CD4-positive, alpha-beta memory T cell (primary cell): ENCODE measurements around the gene STK32B. TPM values are rescaled to one million over a fixed set of nuclear protein-coding genes. Genes with fewer than 3 reads are reported as not detected.

Source experiments
- CTCF ChIA-PET: fragments of 350-600 bp; sonication (Branson Sonifier 250); formaldehyde crosslinking; loops from one replicate; lab custom pipeline; 2021; ENCODE audit warnings: inconsistent platforms; ENCODE audit not compliant: partially characterized antibody; lab: Charles Lee
- POLR2A ChIA-PET: fragments of 350-600 bp; sonication (Branson Sonifier 250); formaldehyde crosslinking; loops from one replicate; lab custom pipeline; 2021; ENCODE audit not compliant: partially characterized antibody; lab: Charles Lee
- DNase-seq, 5 donors: peaks; one replicate each; pipeline versions ENCODE4 v3.0.0 to v3.0.0-alpha.2; 2020 to 2022; ENCODE audit warnings: mixed read lengths in 1 of 5
- H3K27ac ChIP-seq: one replicate; pipeline ENCODE4 v1.7.0; 2013; ENCODE audit warnings: low read depth, low read length
- H3K27me3 ChIP-seq: 2 replicates; pipeline ENCODE4 v1.7.0; 2013; ENCODE audit warnings: mild to moderate bottlenecking, low read length, moderate library complexity; ENCODE audit not compliant: insufficient read depth
- H3K36me3 ChIP-seq: 2 replicates; pipeline ENCODE4 v1.7.0; 2013; ENCODE audit warnings: mild to moderate bottlenecking, low read length, moderate library complexity; ENCODE audit not compliant: insufficient read depth
- H3K4me1 ChIP-seq: 2 replicates; pipeline ENCODE4 v1.7.0; 2013; ENCODE audit warnings: mild to moderate bottlenecking, low read length, moderate library complexity; ENCODE audit not compliant: insufficient read depth
- H3K4me3 ChIP-seq, 2 donors: one replicate each; pipeline ENCODE4 v1.7.0; 2013; ENCODE audit warnings: low read length in 2 of 2, mild to moderate bottlenecking in 1 of 2
- H3K9me3 ChIP-seq, 2 donors: one replicate each; pipeline ENCODE4 v1.7.0; 2013; ENCODE audit warnings: low read length in 2 of 2, control low read depth in 1 of 2; ENCODE audit not compliant: control insufficient read depth in 1 of 2
- H3K27ac Mint-ChIP-seq, 7 donors: one replicate each; pipeline ENCODE4 v1.8.0; 2020 to 2021; ENCODE audit warnings: mixed read lengths in 7 of 7, mild to moderate bottlenecking in 6 of 7, inconsistent platforms in 3 of 7, moderate library complexity in 3 of 7
- H3K27me3 Mint-ChIP-seq, 2 donors: one replicate each; pipeline ENCODE4 v1.8.0; 2020 to 2021; ENCODE audit warnings: mixed read lengths in 2 of 2
- H3K36me3 Mint-ChIP-seq, 2 donors: one replicate each; pipeline ENCODE4 v1.8.0; 2020 to 2021; ENCODE audit warnings: mixed read lengths in 2 of 2, inconsistent platforms in 1 of 2, mild to moderate bottlenecking in 1 of 2
- H3K4me1 Mint-ChIP-seq, 4 donors: one replicate each; pipeline ENCODE4 v1.8.0; 2020 to 2021; ENCODE audit warnings: mixed read lengths in 4 of 4, mild to moderate bottlenecking in 1 of 4
- H3K4me3 Mint-ChIP-seq, 8 donors: one replicate each; pipeline ENCODE4 v1.8.0; 2020 to 2021; ENCODE audit warnings: mixed read lengths in 8 of 8, mild to moderate bottlenecking in 7 of 8, moderate library complexity in 6 of 8, inconsistent platforms in 3 of 8
- H3K9me3 Mint-ChIP-seq, 8 donors: one replicate each; pipeline ENCODE4 v1.8.0; 2020 to 2021; ENCODE audit warnings: mixed read lengths in 8 of 8, mild to moderate bottlenecking in 5 of 8, inconsistent platforms in 3 of 8, moderate library complexity in 1 of 8
- intact Hi-C: fragments of 100-400 bp; cut with micrococcal nuclease; formaldehyde crosslinking; loops from one replicate; pipeline ENCODE4 v1.15.1; 2023
- polyA plus RNA-seq, 2 donors: library from polyadenylated mRNA; unstranded; fragments of 300-500 nt; fragmentation: Illumina TruSeq; gene quantifications; one replicate each; pipeline ENCODE4 v1.2.3, GENCODE V29; 2021
- total RNA-seq, 2 experiments: library from RNA; stranded (reverse); gene quantifications; one replicate each; pipeline ENCODE4 v1.2.3, GENCODE V29; 2021

STK32B gene
- total and polyA plus RNA-seq, 4 experiments from 2014 or later, result not detected

- no peak overlapping the region for H3K4me3 Mint-ChIP-seq
- no peaks in the 10 kb centered on the region for H3K4me1 ChIP-seq
- H3K4me1 Mint-ChIP-seq, result peaks cover 0 to 1% (median 0%) of the 10 kb centered on the region in 4 donors
- H3K9me3 ChIP-seq, result no peaks in the 10 kb centered on the region
- H3K36me3 ChIP-seq, result no peaks in the 10 kb centered on the region
- no peaks in the 10 kb centered on the region for H3K36me3 Mint-ChIP-seq
- H3K27me3 ChIP-seq, result no peaks in the 10 kb centered on the region
- H3K27ac ChIP-seq, result no peak overlapping the region
- ChIA-PET POLR2A (no interaction called here), CTCF (no interaction called here)
- no peak for DNase-seq
- H3K9me3 Mint-ChIP-seq, result peaks cover 2 to 14% (median 7%) of the 10 kb centered on the region in 8 donors
- peaks cover 2 to 3% of the 10 kb centered on the region in 2 donors for H3K27me3 Mint-ChIP-seq
- H3K27ac Mint-ChIP-seq, result no peak overlapping the region
- H3K4me3 ChIP-seq, result no peak overlapping the region
- intact Hi-C loops, result no loop called here
Measured at GRCh38 chr4:5412751-5413150, 361.5 kb downstream of the STK32B start.

- Mint-ChIP-seq H3K36me3 (no peaks in the 10 kb centered on the region), H3K9me3 (peaks cover 2 to 16% (median 7%) of the 10 kb centered on the region in 8 donors), H3K4me3 (no peak overlapping the region), H3K27ac (no peak overlapping the region), H3K27me3 (peaks cover 2 to 3% of the 10 kb centered on the region in 2 donors), H3K4me1 (peaks cover 0 to 1% (median 0%) of the 10 kb centered on the region in 4 donors)
- intact Hi-C loops, result no loop called here
- Histone ChIP-seq H3K27ac (no peak overlapping the region), H3K9me3 (no peaks in the 10 kb centered on the region), H3K27me3 (no peaks in the 10 kb centered on the region), H3K4me3 (no peak overlapping the region), H3K36me3 (no peaks in the 10 kb centered on the region), H3K4me1 (no peaks in the 10 kb centered on the region)
- no peak for DNase-seq
- CTCF ChIA-PET, result no interaction called here
- POLR2A ChIA-PET, result no interaction called here
Measured at GRCh38 chr4:5416637-5417036, 365.4 kb downstream of the STK32B start.

- H3K4me1 Mint-ChIP-seq, result peaks cover 0 to 1% (median 0%) of the 10 kb centered on the region in 4 donors
- no peaks in the 10 kb centered on the region for H3K9me3 ChIP-seq
- peaks cover 0 to 14% (median 6%) of the 10 kb centered on the region in 8 donors for H3K9me3 Mint-ChIP-seq
- ChIA-PET CTCF (no interaction called here), POLR2A (no interaction called here)
- DNase-seq, result no peak
- no peaks in the 10 kb centered on the region for H3K27me3 ChIP-seq
- H3K4me3 Mint-ChIP-seq, result no peak overlapping the region
- H3K27ac Mint-ChIP-seq, result no peak overlapping the region
- H3K27me3 Mint-ChIP-seq, result no peaks in the 10 kb centered on the region
- H3K4me1 ChIP-seq, result no peaks in the 10 kb centered on the region
- H3K36me3 ChIP-seq, result no peaks in the 10 kb centered on the region
- no peaks in the 10 kb centered on the region for H3K36me3 Mint-ChIP-seq
- intact Hi-C loops, result no loop called here
- no peak overlapping the region for H3K4me3 ChIP-seq
- no peak overlapping the region for H3K27ac ChIP-seq
Measured at GRCh38 chr4:5420266-5420665, 369.0 kb downstream of the STK32B start.

- Mint-ChIP-seq H3K36me3 (no peaks in the 10 kb centered on the region), H3K27me3 (no peaks in the 10 kb centered on the region), H3K27ac (no peak overlapping the region), H3K4me1 (peaks cover 0 to 1% (median 0%) of the 10 kb centered on the region in 4 donors), H3K4me3 (no peak overlapping the region), H3K9me3 (peaks cover 0 to 13% (median 6%) of the 10 kb centered on the region in 8 donors)
- Histone ChIP-seq H3K36me3 (no peaks in the 10 kb centered on the region), H3K4me1 (no peaks in the 10 kb centered on the region), H3K27ac (no peak overlapping the region), H3K4me3 (no peak overlapping the region), H3K9me3 (no peaks in the 10 kb centered on the region), H3K27me3 (no peaks in the 10 kb centered on the region)
- intact Hi-C loops, result no loop called here
- POLR2A ChIA-PET, result no interaction called here
- DNase-seq, result no peak
- CTCF ChIA-PET, result no interaction called here
Measured at GRCh38 chr4:5421416-5421815, 370.1 kb downstream of the STK32B start.

GRCh38 chr4:5422195-5422594 is 370.9 kb downstream of the STK32B start:
- no peaks in the 10 kb centered on the region for H3K36me3 Mint-ChIP-seq
- no peak overlapping the region for H3K4me3 Mint-ChIP-seq
- Histone ChIP-seq H3K36me3 (no peaks in the 10 kb centered on the region), H3K4me3 (no peak overlapping the region), H3K4me1 (no peaks in the 10 kb centered on the region), H3K27me3 (no peaks in the 10 kb centered on the region), H3K27ac (no peak overlapping the region), H3K9me3 (no peaks in the 10 kb centered on the region)
- no peaks in the 10 kb centered on the region for H3K27me3 Mint-ChIP-seq
- peaks cover 0 to 10% (median 5%) of the 10 kb centered on the region in 8 donors for H3K9me3 Mint-ChIP-seq
- intact Hi-C loops, result no loop called here
- CTCF ChIA-PET, result no interaction called here
- H3K27ac Mint-ChIP-seq, result no peak overlapping the region
- H3K4me1 Mint-ChIP-seq, result peaks cover 0 to 1% (median 0%) of the 10 kb centered on the region in 4 donors
- POLR2A ChIA-PET, result no interaction called here
- DNase-seq, result no peak

GRCh38 chr4:5423670-5424069 is 372.4 kb downstream of the STK32B start:
- H3K4me3 Mint-ChIP-seq, result no peak overlapping the region
- Histone ChIP-seq H3K4me1 (no peaks in the 10 kb centered on the region), H3K9me3 (no peaks in the 10 kb centered on the region), H3K27me3 (no peaks in the 10 kb centered on the region), H3K4me3 (no peak overlapping the region), H3K36me3 (no peaks in the 10 kb centered on the region), H3K27ac (no peak overlapping the region)
- POLR2A ChIA-PET, result no interaction called here
- CTCF ChIA-PET, result no interaction called here
- intact Hi-C loops, result no loop called here
- no peaks in the 10 kb centered on the region for H3K36me3 Mint-ChIP-seq
- no peak overlapping the region for H3K27ac Mint-ChIP-seq
- H3K27me3 Mint-ChIP-seq, result no peaks in the 10 kb centered on the region
- peaks cover 0 to 5% (median 0%) of the 10 kb centered on the region in 8 donors for H3K9me3 Mint-ChIP-seq
- DNase-seq, result no peak
- no peaks in the 10 kb centered on the region for H3K4me1 Mint-ChIP-seq

- POLR2A ChIA-PET, result no interaction called here
- H3K9me3 Mint-ChIP-seq, result peaks cover 0 to 5% (median 0%) of the 10 kb centered on the region in 8 donors
- H3K9me3 ChIP-seq, result no peaks in the 10 kb centered on the region
Measured at GRCh38 chr4:5424211-5424610, 372.9 kb downstream of the STK32B start.

GRCh38 chr4:5424901-5425300 is 373.6 kb downstream of the STK32B start:
- no peak overlapping the region for H3K27ac Mint-ChIP-seq

More at GRCh38 chr4:5424211-5424610, 372.9 kb downstream of the STK32B start:
- no peaks in the 10 kb centered on the region for H3K27me3 ChIP-seq
- Mint-ChIP-seq H3K27me3 (no peaks in the 10 kb centered on the region), H3K36me3 (no peaks in the 10 kb centered on the region), H3K4me3 (no peak overlapping the region), H3K4me1 (no peaks in the 10 kb centered on the region), H3K27ac (no peak overlapping the region)
- DNase-seq, result no peak
- intact Hi-C loops, result no loop called here
- no peaks in the 10 kb centered on the region for H3K36me3 ChIP-seq
- CTCF ChIA-PET, result no interaction called here
- H3K4me1 ChIP-seq, result no peaks in the 10 kb centered on the region
- no peak overlapping the region for H3K4me3 ChIP-seq
- H3K27ac ChIP-seq, result no peak overlapping the region

More at GRCh38 chr4:5424901-5425300, 373.6 kb downstream of the STK32B start:
- ChIA-PET CTCF (no interaction called here), POLR2A (no interaction called here)
- H3K9me3 ChIP-seq, result no peaks in the 10 kb centered on the region
- peaks cover 0 to 8% (median 0%) of the 10 kb centered on the region in 8 donors for H3K9me3 Mint-ChIP-seq
- H3K36me3 Mint-ChIP-seq, result no peaks in the 10 kb centered on the region
- H3K27ac ChIP-seq, result no peak overlapping the region
- no peaks in the 10 kb centered on the region for H3K36me3 ChIP-seq
- no peak overlapping the region for H3K4me3 ChIP-seq
- H3K4me1 ChIP-seq, result no peaks in the 10 kb centered on the region
- no peak overlapping the region for H3K4me3 Mint-ChIP-seq
- intact Hi-C loops, result no loop called here
- H3K4me1 Mint-ChIP-seq, result no peaks in the 10 kb centered on the region
- no peaks in the 10 kb centered on the region for H3K27me3 Mint-ChIP-seq
- no peak for DNase-seq
- no peaks in the 10 kb centered on the region for H3K27me3 ChIP-seq
